HG03039 (cell line): ENCODE results near the gene AP3B2.
"Not testable (repeated sequence)": the region's sequence is repeated elsewhere in the genome, so short reads cannot be mapped to it uniquely, and the experiment has no call there.

Experiments
- ATAC-seq: cut with Tn5 transposase; IDR thresholded peaks from one replicate; pipeline ENCODE4 v1.9.1; 2021; ENCODE audit warnings: mild to moderate bottlenecking, moderate library complexity; ENCODE audit not compliant: unreplicated experiment

The AP3B2 gene

DNA sequence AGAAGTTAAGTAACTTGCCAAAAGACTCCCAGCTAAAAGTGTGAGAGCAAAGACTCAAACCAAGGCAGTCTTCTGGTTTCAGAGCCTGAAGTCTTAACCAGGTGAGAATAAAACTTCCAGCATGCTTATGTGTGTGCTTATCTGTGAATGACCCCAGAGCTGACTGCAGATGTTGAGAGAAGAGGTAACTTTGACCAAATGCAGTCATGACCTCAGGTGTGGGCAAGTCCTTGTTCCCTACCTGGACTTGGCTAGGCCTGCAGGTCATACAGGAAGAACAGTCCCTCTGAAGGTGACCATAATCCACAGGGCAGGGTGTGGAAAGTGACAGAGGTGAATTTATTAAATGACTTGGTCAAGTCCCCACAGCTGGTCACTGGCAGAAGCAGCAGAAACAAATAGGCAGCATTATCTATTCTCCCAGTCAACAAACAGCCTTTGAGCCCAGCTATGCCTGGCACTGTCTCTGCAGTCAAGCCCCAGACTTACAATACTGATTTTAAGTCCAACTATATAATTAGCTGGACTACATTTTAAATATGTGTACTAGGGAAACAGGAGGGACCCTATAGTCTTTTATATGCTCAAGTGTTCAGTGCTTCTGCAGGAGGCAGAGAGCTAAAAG lies 59.5 kb downstream of the AP3B2 start:
- ATAC-seq = no peak

DNA sequence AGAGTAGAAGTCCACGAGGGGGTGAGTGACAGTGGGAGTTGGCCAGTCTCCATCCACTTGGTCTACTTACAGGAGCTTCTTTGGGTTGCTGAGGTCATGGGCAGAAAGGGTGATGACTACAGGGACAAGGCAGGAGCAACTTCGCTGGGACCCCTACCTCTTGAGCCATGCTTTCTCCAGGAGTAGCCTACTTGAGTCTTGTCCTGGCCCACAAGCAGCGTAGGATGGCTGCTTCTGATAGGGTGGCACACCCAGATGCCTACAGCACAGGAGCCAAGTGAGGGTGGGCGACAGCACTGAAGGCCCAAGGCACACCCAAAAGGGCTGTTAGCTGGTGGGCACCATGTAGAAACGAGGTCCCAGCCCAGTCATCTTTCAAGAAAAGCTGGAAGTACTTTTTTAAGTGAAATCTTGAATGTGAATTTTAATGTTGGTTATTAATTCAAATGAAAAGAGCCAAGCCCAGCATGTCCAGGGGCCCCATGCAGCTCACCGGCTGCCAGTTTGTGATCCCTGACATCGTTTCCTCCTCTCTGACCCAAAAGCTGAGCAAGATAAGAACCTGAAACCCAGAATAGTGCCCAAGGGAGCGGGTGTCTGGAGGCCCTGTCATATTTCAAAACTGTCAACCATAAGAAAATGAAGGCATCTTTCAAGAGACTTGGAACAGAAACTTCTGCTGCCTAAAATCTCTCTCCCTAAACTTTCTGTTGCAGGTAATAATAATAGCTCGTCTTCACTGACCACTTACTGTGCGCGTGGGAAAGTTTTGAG lies 60.3 kb downstream of the AP3B2 start:
- ATAC-seq = no peak

DNA sequence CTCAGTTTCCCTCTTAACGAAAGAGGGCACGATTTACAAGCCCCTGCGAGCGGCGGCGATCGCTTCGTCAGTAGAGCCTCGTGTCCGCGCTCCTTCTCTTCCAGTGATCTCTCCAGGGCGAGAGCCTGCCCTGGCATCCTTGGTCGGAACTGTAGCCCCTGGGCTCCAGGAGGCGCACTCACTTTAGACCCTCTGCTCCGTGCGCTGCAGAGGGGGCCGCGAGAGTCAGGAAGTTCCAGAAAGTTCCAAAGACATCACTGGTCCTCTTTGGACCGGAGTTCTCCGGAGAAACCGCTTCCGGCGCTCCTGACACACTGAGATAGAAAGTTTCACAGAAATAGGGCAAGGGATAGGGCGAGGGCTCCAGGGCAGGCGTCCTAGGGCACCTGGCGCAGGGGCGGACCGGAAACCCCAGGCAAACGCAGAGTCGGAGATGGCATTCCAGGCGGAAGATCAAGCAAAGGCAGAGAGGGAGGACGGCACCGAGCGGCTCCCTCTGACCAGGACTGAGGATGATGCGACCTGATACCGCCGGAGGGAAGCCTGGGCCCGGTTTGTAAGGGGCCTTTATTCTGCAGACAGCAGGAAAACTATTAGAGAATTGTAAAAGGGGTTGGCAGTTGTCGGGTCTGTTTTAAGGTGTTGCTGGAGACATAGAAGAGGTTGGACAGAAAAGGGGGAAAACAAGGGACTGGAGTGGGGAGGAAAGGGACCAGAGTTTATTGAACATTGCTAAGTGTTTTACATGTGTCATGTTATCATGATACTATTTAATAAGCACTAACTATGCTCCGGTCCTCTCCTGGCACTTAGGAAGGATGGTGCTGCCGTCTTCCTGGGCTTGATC lies 61.2 kb downstream of the AP3B2 start:
- ATAC-seq = no peak

DNA sequence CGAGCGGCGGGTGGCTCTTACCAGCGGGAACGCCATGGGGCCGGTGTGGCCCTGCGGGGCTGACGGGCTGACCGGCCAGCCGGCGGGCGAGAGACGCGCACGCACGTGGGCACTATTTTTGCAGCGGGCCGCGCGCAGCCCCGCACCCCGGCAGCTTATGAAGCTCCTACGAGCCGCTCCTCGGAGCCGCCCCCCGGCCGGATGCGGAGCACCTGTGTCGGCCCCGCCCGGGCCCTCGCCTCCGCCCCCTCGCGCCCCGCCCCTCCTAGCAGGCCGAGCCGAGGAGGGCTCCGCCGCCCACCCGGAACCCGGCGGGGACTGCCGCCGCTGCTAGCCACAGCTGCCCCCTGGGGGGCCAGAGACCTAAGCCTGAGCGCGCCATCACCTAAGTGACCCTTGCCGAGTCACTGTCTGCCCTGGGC lies 61.8 kb downstream of the AP3B2 start:
- no peak for ATAC-seq

- no peak for ATAC-seq
Measured at GRCh38 chr15:82647045-82647834, 62.4 kb downstream of the AP3B2 start, which contains the start of gene CPEB1. Gene CPEB1, minus strand, starts transcription at chr15:82647363. Its CDS starts 18,904 bp downstream, at chr15:82628459.

DNA sequence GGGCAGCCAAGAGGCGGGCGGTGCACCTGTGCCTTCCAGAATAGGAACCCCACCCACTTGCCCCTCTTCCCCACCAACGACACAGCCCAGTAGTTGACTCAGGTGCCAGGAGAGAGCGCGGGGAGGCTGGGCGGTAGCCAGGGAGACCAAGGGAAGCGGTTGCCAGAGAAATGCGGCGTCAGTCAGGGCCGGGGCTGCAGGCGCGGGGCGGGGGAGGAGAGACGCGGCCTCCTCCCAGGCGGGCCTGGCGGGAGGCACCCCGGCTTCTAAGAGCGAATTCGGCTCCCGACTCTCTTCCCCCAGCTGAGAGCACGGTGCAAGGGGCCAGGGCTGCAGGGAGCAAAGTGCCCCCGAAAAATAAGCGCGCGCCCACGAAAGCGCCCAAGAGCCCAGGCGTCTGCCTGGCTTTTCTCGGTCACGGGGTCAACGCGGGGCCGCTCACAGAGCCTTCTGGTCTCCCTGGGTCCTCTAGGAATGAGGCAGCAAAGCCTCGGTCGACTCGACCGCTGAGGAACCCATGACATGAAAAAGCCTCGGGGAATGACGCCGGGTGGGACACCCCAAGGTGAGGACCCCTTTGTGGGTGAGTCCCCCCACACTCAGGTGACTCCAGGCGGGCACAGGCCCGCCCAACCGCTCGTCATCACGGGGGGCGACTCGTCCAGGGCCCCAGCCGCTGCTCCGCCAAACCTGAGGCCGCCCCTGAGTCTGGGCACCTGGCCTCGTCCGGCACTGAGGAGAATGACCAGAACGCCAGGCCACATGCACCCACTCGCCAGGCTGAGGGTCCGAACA lies 63.2 kb downstream of the AP3B2 start:
- ATAC-seq = no peak

DNA sequence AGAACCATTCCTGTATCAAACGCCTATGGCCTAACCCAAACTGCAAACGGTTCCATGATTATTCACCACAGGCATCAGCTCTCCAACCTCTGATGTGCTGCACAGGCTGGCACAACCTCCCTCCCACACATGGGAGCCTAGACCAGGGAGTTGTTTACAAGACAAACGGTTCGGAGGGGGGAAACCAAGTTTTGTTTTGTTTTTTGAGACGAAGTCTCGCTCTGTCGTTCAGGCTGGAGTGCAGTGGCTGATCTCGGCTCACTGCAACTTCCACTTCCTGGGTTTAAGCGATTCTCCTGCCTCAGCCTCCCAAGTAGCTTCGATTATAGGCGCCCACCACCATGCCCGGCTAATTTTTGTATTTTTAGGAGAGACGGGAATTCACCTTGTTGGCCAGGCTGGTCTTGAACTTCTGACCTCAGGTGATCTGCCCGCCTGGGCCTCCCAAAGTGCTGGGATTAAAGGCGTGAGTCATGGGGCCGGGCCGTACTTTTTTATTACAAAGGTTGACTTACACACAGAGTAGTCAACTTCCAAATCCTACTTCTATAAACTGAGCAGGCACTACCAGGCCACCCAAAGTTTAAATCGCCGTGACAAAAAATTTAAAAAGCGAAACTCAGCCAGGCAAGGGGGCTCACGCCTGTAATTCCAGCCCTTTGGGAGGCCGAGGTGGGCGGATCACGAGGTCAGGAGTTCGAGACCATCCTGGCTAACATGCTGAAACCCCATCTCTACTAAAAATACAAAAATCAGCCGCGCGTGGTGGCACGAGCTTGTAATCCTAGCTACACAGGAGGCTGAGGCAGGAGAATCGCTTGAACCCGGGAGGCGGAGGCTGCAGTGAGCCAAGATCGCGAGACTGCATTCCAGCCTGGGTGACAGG lies 64.5 kb downstream of the AP3B2 start:
- ATAC-seq = not testable (repeated sequence)

DNA sequence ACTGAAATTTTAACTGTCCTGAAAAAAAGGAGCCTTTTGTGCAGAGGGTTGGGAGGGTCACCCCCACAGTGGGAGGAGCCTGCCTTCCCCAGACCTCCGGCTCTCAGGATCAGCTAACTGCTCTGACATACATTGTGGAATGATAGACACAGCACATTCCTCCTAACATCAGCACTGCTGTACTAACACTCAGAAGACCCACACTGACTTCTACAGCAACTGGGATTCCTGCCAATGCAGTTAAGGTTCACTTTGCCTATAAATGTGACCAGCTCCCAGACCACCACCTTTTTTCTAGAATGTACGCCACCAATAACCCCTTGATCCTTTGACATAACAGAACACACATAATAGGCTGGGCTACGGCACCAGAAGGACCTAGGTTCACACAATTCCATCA lies 65.7 kb downstream of the AP3B2 start:
- no peak for ATAC-seq

GRCh38 chr15:82642656-82643055 lies 67.0 kb downstream of the AP3B2 start:
- no peak for ATAC-seq

- no peak for ATAC-seq
Measured at GRCh38 chr15:82641129-82641798, 68.4 kb downstream of the AP3B2 start.

DNA sequence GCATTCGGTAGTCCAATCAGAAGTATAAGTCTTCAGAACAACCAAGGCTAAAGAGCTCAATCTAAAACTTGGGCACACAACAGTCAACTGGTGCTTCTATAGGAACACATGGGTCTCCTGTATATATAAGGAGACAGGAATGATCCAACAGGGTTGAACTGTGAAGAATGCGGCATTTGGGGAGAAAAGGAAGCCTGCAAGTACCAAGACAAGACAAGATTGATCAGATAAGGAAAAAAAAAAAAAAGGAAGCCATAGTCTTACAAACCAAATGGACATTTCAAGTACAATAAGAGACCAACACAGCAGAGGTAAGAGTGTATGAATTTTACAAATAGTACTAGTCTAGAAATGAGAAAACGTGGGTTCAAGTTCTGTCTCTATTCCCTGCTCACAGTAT lies 69.0 kb downstream of the AP3B2 start:
- no peak for ATAC-seq

DNA sequence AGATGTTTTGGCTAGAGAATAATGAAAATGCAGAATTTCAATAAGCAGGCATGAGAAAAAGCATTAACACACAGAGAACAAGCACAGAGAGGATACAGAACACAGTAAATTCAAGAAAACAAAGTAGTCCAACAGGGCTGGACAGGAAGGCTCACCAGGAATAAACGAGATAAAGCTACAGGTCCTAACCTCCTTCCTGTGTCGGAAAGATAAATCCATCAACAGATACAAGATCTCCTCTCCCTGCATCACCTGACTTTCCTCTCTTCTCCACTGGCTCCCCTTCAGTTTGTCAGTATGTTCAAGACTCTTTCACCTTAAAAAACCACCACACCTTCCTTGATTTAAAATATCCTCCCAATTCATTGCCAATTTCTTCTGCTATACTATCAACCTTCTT lies 73.9 kb downstream of the AP3B2 start:
- ATAC-seq = no peak

GRCh38 chr15:82630033-82630432 lies 79.6 kb downstream of the AP3B2 start:
- no peak for ATAC-seq

DNA sequence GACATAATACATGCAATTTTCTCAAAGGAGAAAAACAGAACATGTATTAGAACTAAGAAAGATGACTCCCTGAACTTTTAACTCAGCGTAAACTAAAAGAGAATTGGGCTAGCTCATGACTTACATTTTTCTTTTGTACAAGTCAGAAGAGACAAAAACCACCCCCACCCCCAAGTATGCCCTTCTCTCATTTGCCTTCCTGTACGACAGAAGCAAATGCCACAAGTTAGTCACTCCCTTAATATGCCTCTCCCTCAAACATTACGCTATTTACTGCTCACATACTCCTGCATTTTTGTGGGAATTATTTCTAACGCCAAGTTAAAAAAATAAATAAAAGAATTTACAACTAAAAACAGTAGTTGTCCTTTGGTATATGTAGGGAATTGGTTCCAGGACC lies 84.5 kb downstream of the AP3B2 start:
- no peak for ATAC-seq

GRCh38 chr15:82624438-82624837 lies 85.2 kb downstream of the AP3B2 start:
- no peak for ATAC-seq

DNA sequence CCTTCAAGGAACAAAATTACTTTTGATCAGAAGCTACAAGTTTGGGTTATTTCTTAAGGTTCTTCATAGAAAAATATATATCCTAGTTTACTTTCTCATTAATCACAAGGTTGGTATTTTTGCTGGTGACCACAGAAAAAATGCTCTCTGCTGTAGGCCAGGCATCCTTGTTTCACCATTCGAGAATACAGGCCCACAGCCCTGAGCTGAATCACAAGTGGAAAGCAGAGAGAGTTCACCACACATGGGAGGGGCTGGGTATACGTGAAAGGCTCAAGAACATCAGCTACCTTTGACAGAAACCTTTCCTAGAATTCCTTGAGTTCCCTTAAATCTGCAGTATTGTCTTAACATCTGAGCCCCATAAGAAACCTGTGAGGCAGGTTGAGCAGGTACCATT lies 85.7 kb downstream of the AP3B2 start:
- ATAC-seq = no peak

GRCh38 chr15:82621970-82622369 lies 87.7 kb downstream of the AP3B2 start:
- ATAC-seq = no peak

GRCh38 chr15:82613747-82614146 lies 95.9 kb downstream of the AP3B2 start:
- no peak for ATAC-seq
